Endothelial cell of umbilical vein (primary cell): ENCODE data around the gene ADORA2A. TPM values are rescaled to one million over a fixed set of nuclear protein-coding genes. Genes with fewer than 3 reads are reported as not detected.

Experiments used
- BruUV-seq: library from RNA; stranded (reverse); fragments of 400-500 nt; replicated peaks from 2 replicates; lab custom pipeline; 2021; lab: Mats Ljungman, UMichigan
- CTCF ChIA-PET: fragments of 300-600, 350-600 bp; sonication (Branson Sonifier 250); formaldehyde crosslinking; loops from one replicate; lab custom pipeline; 2021; ENCODE audit warnings: antibody characterized with exemption, inconsistent platforms; lab: Charles Lee
- POLR2A ChIA-PET: fragments of 300-600, 350-600 bp; sonication (Branson Sonifier 250); formaldehyde crosslinking; loops from one replicate; lab custom pipeline; 2021; ENCODE audit warnings: antibody characterized with exemption, inconsistent platforms; lab: Charles Lee
- DNase-seq: peaks from one replicate; pipeline ENCODE4 v3.0.0-alpha.2; 2011; ENCODE audit warnings: low read depth, low spot score
- FAIRE-seq: peaks from 2 replicates; lab custom pipeline; 2011; peaks lifted over from hg19 to GRCh38; lab: Jason Lieb, UNC
- H2AFZ ChIP-seq: 2 replicates; pipeline ENCODE4 v1.6.0; 2012; ENCODE audit warnings: low read depth, low read length, control low read depth, inconsistent platforms
- H3K27ac ChIP-seq: 2 replicates; pipeline ENCODE4 v1.5.1; 2011; ENCODE audit warnings: low read depth, mild to moderate bottlenecking, control low read depth, low read length, moderate library complexity; ENCODE audit not compliant: insufficient read depth
- H3K27me3 ChIP-seq, 2 experiments: 2 replicates each; pipeline versions ENCODE4 v1.6.0 to v1.6.1; 2011; ENCODE audit warnings: low read length in 2 of 2, mixed read lengths in 1 of 2; ENCODE audit not compliant: control insufficient read depth in 2 of 2, insufficient read depth in 2 of 2
- H3K36me3 ChIP-seq, 2 experiments: 2 replicates in 1 of 2; 3 replicates in 1 of 2; pipeline ENCODE4 v1.5.1; 2011; ENCODE audit warnings: low read length in 2 of 2, mild to moderate bottlenecking in 1 of 2, moderate library complexity in 1 of 2; ENCODE audit not compliant: control insufficient read depth in 2 of 2, insufficient read depth in 2 of 2; ENCODE audit errors: extremely low read depth in 1 of 2
- H3K4me1 ChIP-seq: 3 replicates; pipeline ENCODE4 v1.5.1; 2011; ENCODE audit warnings: mild to moderate bottlenecking, low read length; ENCODE audit not compliant: control insufficient read depth, insufficient read depth; ENCODE audit errors: extremely low read depth
- H3K4me2 ChIP-seq: 2 replicates; pipeline ENCODE4 v1.6.1; 2011; ENCODE audit warnings: low read length, control low read depth, mixed read lengths; ENCODE audit not compliant: insufficient read depth
- H3K4me3 ChIP-seq, 3 experiments: fragments of 200-600 bp in 1 of 3; sonication (generic), shearing (Covaris generic) in 1 of 3; replicated peaks in 1 of 3; 2 replicates each; pipeline ENCODE4 v1.5.1; 2011 to 2016; ENCODE audit warnings: control low read depth in 3 of 3, low read length in 3 of 3, mild to moderate bottlenecking in 2 of 3, inconsistent platforms in 1 of 3, low read depth in 1 of 3, moderate library complexity in 1 of 3; ENCODE audit not compliant: insufficient read depth in 1 of 3
- H3K79me2 ChIP-seq: 2 replicates; pipeline ENCODE4 v1.6.0; 2012; ENCODE audit warnings: low read length, inconsistent platforms; ENCODE audit not compliant: control insufficient read depth, insufficient read depth
- H3K9ac ChIP-seq: replicated peaks from 2 replicates; pipeline ENCODE3; 2011; ENCODE audit warnings: low read length, control low read depth; ENCODE audit not compliant: insufficient read depth; ENCODE audit errors: extremely low read depth
- H3K9me1 ChIP-seq: replicated peaks from 3 replicates; pipeline ENCODE4 v1.6.0; 2011; ENCODE audit warnings: mild to moderate bottlenecking, low read length; ENCODE audit not compliant: control insufficient read depth, insufficient read depth; ENCODE audit errors: extremely low read depth
- H3K9me3 ChIP-seq: replicated peaks from 2 replicates; pipeline ENCODE4 v1.5.1; 2012; ENCODE audit warnings: low read length, inconsistent platforms; ENCODE audit not compliant: control insufficient read depth, insufficient read depth
- H4K20me1 ChIP-seq: replicated peaks from 2 replicates; pipeline ENCODE3; 2011; ENCODE audit warnings: mild to moderate bottlenecking, low read length; ENCODE audit not compliant: control insufficient read depth, insufficient read depth; ENCODE audit errors: extremely low read depth
- CTCF ChIP-seq, 2 donors: IDR thresholded peaks; 1 replicate in 1 of 2; 2 replicates in 1 of 2; pipeline ENCODE4 v1.5.1; 2011; ENCODE audit warnings: low read length in 2 of 2, mild to moderate bottlenecking in 2 of 2, moderate library complexity in 2 of 2, control low read depth in 1 of 2, inconsistent platforms in 1 of 2, low read depth in 1 of 2; ENCODE audit not compliant: insufficient read depth in 1 of 2; ENCODE audit errors: extremely low read depth in 1 of 2
- EZH2 ChIP-seq: IDR thresholded peaks from 2 replicates; pipeline ENCODE4 v1.6.1; 2012; ENCODE audit warnings: borderline replicate concordance, low read depth, mild to moderate bottlenecking, moderate library complexity, low read length, inconsistent platforms; ENCODE audit not compliant: severe bottlenecking
- FOS ChIP-seq: IDR thresholded peaks from 2 replicates; pipeline ENCODE4 v1.6.1; 2011; ENCODE audit warnings: mild to moderate bottlenecking, low read length, moderate library complexity, borderline replicate concordance; ENCODE audit not compliant: insufficient read depth
- GATA2 ChIP-seq: IDR thresholded peaks from 2 replicates; pipeline ENCODE4 v1.7.0; 2011; ENCODE audit warnings: low read depth, mild to moderate bottlenecking, moderate library complexity, mixed read lengths, low read length; ENCODE audit not compliant: insufficient read length, insufficient read depth
- JUN ChIP-seq: IDR thresholded peaks from 2 replicates; pipeline ENCODE4 v1.6.1; 2011; ENCODE audit warnings: borderline replicate concordance, low read depth; ENCODE audit not compliant: insufficient read length, insufficient read depth
- MAX ChIP-seq: IDR thresholded peaks from 2 replicates; pipeline ENCODE4 v1.6.1; 2011; ENCODE audit not compliant: insufficient read depth, insufficient read length
- MYC ChIP-seq: IDR thresholded peaks from one replicate; pipeline ENCODE4 v1.6.1; 2011; ENCODE audit warnings: mild to moderate bottlenecking, low read depth, low read length
- POLR2A ChIP-seq: IDR thresholded peaks from 2 replicates; pipeline ENCODE4 v1.6.1; 2012; ENCODE audit warnings: low read depth, mild to moderate bottlenecking, control low read depth, low read length
- POLR2AphosphoS5 ChIP-seq: IDR thresholded peaks from 2 replicates; pipeline ENCODE4 v1.6.1; 2012; ENCODE audit warnings: low read depth, mild to moderate bottlenecking, control low read depth, low read length, moderate library complexity; ENCODE audit not compliant: insufficient read depth
- dilution Hi-C: fragments of 300-500 bp; cut with MboI; formaldehyde crosslinking; loops from one replicate; pipeline ENCODE4 v1.15.0; 2019; ENCODE audit warnings: low sequenced_read_pairs; ENCODE audit not compliant: extremely low pct_ligation_motif_present
- intact Hi-C: fragments of 100-400 bp; cut with micrococcal nuclease; formaldehyde crosslinking; loops from one replicate; pipeline ENCODE4 v1.10.0; 2022
- polyA plus RNA-seq, 4 experiments: library from polyadenylated mRNA; depleted of rRNA in 3 of 4; stranded (reverse) in 3 of 4; unstranded in 1 of 4; fragments of >200 nt; gene quantifications; 2 replicates each; pipeline versions ENCODE4 v1.2.1 to v1.2.3, GENCODE V29; 2011 to 2012; ENCODE audit warnings: missing spikeins in 1 of 4
- total RNA-seq: library from RNA; stranded (reverse); gene quantifications from 2 replicates; pipeline ENCODE4 v1.2.3, GENCODE V29; 2021

Gene ADORA2A
- total and polyA plus RNA-seq, 2 donors (not counting 3 experiments of a cell fraction or from before 2014, with no cell fraction given): 20.0 to 33.1 TPM

- Histone ChIP-seq H3K9me1 (no peaks in the 10 kb centered on the region), H3K9ac (no peak overlapping the region), H2AFZ (no peak overlapping the region), H3K27me3 (no peaks in the 10 kb centered on the region), H4K20me1 (no peaks in the 10 kb centered on the region), H3K36me3 (peaks cover 0 to 1% of the 10 kb centered on the region in 2 experiments), H3K9me3 (no peaks in the 10 kb centered on the region), H3K27ac (no peak overlapping the region), H3K4me1 (peaks cover 43% of the 10 kb centered on the region), H3K4me2 (no peak overlapping the region), H3K4me3 (no peak overlapping the region), H3K79me2 (peaks cover 15% of the 10 kb centered on the region)
- DNase-seq (no peak), FAIRE-seq (no peak)
- dilution Hi-C loops (no loop called here), intact Hi-C loops (no loop called here)
- no peak for TF ChIP-seq FOS
- no peak for TF ChIP-seq GATA2
- TF ChIP-seq POLR2AphosphoS5: no peak
- no peak for TF ChIP-seq POLR2A
- no peak for TF ChIP-seq MYC
- TF ChIP-seq MAX: no peak
- TF ChIP-seq EZH2: no peak
- TF ChIP-seq CTCF (IDR thresholded peaks at IDR 0.05; ENCODE audit: extremely low read depth in 1 of 2, insufficient read depth in 1 of 2, low read depth in 1 of 2, low read length in 2 of 2): no peak
- TF ChIP-seq JUN: no peak
- BruUV-seq: no TSS peak
- ChIA-PET CTCF (interaction anchor here (1.9 to 2.2 kb wide), 2 partner anchors 9 to 17 kb away, joined by 4 to 7 read pairs; no protein-coding TSS in a partner anchor), POLR2A (no interaction called here)
Observed at GRCh38 chr22:24394254-24394653, 33.1 kb upstream of the ADORA2A start.
